ENCODE data around the gene PSD2.

PSD2 gene

DNA sequence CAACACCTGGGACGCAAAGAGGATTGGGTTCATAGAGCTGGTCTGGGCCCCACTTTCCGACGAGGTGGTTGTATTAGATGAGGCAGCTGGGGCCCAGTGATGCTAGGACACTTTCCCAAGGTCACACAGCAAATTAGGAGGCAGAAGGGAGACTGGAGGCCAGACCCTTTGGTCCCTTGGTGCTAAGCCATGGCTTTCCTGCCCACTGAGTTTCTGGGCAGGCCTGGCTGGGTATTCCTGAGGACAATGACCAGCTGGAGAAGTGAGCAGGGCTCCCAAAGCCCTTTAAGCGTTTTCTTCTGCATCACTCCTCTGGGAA is 66.2 kb downstream of the PSD2 start:
- DNase-seq = no peak

DNA sequence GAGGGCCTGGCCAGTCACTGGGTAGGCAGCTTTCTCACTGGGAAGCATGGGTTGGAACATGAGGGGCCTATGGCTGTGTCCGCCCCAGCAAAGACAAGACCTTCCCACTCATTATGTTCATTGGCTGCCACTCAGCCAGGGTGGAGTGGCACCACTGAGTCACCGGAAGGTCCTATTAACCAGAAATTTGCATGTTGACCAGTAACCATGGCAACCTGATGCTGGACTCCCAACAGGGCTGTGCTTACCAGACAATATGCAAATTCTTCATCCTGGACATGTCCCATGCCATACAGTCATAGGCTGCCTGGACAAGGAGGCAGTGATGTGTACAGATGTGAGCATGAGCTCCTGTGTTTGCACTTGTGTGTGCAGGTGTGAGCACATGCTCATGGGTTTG is 66.7 kb downstream of the PSD2 start:
- no peak for DNase-seq

DNA sequence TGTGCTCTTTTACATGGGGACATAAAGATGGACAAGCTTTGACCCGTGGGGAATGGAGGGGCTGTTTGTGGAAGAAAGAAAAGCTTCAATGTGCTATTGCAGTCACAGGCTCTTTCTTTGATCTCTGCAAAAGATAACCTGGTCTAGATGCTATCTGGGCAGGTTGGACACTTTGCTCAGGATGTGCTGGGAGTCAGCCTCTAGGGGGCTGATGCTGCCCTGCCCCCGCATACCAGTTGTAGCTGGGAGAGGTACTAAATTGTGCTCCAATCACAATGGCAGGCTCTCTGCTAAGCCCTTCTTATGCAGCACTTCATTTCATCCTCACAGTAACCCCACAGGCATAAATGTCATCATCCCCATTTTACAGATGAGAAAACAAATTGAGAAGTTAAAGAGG is 67.2 kb downstream of the PSD2 start:
- DNase-seq = no peak

DNA sequence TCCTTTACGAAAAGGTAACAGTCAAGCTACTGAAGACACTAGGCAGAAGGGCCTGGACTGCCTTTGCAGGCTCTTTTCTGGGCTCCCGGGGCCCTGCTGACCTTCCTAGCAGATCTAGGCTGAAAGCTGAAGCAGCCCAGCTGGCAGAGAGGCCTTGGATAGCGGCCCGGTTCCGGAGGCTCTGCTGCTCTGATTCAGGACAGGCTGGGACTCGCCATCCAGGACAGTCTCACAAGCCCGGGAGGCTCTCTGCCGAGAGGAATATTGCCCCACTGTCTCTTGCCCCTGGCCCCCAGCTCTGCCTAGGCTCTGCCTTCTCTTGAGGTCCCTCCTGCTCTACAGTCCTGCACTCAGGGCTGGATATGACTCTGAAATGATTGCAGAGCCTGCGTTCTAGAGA is 67.8 kb downstream of the PSD2 start:
- DNase-seq = no peak

DNA sequence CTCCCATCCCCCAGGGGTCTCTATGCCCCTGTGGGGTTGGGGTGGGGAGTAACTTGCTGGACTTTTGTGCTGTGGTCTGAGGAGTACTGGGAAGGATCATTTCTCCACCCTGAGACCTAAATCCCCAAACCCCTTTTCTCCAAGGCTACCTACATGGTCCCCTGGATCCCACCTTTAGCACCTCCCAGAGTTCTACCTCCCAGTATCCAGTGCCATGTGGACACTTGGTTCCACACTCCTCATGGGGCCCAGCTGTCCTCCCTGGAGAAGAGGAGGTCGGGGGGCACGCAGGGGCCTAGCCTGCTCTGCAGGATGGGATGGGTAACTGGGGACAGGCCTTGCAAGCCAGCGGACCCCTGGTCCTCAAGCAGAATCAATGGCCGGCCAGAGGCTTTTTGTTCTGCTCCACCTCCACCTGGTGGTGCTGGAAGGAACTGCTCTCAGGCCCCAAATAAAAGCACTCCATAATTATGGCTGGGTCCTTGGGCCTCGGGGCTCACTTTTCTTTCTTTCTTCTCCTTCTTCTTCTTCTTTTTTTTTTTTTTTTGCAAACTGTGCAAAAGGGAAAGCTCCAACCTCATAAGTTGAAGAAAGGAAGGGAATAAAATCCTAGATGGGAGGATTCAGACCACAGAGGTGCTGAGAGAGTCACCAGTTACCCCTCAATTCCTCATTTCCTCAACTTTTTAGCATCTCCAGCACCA is 68.4 kb downstream of the PSD2 start:
- no peak for DNase-seq

DNA sequence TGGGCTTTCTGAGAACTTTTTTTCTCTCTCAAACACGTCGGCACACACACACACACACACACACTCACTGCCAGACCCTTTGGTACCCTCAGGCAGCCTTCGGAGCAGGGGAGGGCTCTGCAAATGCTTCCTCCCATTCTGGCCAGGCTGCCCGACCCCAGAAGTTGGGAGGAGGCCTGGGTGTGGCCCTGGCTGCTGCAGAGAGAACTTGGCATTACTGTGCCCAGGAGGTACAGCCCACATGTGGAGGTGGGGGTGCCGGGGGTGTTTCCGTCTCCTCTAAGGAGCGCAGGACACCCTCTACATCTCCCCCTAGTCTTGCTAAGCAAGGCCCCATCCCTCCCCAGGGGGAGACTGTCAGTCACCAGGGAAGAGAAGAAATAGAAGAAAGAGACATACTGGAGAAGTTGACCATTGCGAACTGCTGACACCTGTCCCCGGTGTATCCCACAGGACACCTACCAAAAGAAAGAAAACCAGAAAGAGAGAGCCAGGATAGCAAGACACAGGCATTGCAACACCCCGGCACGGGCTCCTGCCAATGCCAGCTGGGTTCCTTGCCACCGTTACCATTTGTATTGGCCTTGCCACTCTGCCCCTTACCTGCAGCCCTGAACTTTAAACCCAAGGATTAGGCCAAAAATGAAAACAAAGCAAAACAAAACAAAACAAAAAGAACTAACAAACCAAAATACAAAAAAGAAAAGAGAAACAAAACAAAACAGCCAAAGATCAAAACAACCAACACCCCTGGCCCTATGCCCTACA is 69.3 kb downstream of the PSD2 start:
- DNase-seq = no peak

DNA sequence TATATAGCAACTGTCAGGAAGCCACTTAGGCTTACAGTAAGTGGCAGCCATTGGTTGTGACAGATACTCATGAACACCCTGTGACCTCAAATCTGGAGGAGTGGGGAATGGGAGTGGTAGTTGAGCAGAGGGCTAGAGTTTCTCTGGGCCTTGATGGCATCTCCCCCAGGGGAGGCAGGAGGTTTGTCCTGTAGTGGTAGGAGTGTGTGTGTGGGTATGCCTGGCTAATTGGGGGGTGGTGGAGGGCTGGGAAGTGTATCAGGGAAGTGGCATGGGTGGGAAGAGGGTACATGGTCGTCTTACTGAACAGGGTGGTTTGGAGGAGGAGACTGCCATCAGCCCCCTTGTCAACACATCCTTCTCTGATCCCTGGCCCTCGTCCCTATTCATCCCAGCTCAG is 71.5 kb downstream of the PSD2 start:
- DNase-seq = no peak

DNA sequence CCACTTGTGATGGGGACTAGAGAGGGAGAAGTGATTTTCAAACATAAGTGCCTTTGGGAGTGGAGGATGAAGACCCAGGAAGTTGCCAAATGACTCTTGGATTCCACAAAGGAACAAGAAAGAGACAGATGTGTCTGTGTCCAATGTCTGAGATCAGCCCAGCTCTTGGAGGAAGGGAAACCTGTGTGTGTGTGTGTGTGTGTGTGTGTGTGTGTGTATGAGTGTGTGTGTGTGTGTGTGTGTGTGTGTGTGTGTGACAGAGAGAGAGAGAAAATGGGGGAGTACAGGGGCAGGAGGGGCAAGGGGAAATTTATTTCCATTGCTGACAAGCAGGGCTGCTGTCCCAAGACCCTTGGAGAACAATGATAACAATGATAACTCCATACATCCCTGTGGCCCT is 72.0 kb downstream of the PSD2 start:
- no peak for DNase-seq

DNA sequence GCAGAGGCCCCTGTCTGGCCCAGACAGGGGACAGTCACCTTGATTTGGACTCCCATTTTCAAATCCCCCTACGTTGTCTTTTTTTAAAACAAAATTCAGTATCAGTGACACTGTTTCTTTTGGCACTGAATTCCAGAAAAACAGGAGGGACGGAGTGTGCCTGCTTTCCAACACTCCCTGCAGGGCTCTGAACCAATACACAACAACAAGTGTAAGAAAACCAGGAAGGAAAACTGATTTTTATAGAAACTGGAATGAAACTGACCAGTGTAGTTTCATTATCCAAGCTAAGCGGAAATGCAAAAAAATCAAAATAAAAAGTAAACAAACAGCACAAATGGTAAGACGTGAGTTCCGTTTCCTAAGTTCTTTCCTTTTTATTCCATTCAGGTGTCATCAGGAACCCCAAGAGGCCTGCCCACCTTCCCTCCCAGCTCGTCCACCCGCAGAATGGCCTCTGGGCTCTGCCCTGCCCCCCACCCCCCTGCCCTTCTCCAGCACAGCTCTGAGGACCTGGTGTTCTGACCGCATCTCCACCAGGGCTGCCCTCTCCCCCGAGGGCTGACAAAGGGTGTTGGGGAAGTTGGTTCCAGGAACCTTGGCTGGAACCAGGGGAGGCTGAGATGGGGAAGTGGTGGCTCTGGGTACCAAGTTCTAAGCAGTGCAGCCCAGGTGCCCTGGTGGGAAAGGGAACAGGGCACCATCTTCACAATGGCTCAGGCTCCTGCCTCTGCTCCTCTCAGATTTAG is 73.6 kb downstream of the PSD2 start:
- no peak for DNase-seq

DNA sequence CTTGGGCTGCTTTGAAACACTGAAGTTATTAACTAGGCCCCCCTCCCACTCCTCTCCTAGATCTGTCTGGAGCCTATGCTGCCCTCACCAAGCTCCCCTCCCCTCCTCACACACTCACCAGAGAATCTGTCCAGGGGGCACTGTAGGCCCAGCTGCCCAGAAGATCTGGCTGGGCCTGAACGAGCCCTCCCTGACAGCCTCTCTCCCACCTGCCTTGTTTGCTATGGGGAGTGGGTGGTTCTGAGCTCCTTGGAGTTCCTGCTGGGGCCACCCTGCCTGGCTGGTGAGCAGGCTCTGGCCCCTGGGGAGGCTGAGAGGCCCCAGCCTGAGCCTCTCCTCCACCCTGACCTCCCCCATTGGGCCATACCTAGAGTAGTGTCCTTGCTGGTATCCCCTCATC is 75.1 kb downstream of the PSD2 start:
- DNase-seq = no peak

DNA sequence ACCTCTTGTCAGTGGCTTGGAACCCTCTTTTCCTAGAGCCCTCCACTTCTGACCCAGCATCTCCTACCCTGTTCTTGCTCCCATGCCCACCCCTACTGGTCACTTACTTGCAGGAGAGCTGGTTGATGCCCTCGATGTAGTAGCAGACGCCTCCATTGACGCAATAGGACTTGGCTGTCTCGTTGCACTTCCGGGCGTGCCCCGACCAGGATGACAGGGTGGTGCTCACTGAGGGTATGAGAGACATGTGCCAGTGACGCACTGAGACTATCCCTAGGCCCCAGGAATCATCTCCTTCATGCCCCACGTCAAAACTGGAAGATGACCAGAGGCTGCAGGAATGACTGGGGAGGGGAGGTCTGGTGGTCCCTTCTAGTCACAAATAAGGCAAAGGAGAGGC is 76.0 kb downstream of the PSD2 start:
- DNase-seq = no peak

DNA sequence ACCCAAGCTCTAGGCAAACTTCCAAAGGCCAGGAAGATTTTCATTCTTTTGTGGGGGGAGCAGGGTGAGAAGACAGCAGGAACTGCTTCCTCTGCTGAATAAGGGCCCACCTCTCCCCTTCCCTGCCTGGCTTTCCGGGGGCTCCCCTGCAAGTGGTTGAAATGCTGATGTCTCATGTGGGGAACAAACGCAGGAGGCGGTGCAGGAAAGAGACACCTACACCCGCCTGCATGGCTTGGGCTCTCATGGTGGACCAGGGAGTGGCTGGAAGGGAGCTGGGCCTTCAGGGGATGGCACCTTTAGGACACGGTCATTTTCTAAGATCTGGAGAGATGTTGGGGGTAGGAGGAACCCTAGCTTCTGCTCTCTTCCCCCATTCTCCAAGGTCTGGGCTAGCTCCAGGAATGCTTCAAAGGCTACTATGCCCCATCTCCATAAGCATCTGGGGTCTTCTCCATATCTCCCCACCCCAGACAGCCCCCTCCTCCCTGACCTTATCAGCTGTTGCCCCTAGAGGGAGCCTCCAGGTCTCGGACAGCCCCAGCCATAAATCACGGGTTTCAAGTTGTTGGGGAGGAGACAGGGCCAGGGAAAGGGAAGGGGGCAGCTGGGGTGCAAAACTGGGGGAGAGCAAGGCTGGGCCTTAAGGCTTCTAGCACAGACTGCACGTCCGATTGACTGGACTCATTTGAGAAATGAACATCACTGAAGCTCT is 76.6 kb downstream of the PSD2 start:
- no peak for DNase-seq

DNA sequence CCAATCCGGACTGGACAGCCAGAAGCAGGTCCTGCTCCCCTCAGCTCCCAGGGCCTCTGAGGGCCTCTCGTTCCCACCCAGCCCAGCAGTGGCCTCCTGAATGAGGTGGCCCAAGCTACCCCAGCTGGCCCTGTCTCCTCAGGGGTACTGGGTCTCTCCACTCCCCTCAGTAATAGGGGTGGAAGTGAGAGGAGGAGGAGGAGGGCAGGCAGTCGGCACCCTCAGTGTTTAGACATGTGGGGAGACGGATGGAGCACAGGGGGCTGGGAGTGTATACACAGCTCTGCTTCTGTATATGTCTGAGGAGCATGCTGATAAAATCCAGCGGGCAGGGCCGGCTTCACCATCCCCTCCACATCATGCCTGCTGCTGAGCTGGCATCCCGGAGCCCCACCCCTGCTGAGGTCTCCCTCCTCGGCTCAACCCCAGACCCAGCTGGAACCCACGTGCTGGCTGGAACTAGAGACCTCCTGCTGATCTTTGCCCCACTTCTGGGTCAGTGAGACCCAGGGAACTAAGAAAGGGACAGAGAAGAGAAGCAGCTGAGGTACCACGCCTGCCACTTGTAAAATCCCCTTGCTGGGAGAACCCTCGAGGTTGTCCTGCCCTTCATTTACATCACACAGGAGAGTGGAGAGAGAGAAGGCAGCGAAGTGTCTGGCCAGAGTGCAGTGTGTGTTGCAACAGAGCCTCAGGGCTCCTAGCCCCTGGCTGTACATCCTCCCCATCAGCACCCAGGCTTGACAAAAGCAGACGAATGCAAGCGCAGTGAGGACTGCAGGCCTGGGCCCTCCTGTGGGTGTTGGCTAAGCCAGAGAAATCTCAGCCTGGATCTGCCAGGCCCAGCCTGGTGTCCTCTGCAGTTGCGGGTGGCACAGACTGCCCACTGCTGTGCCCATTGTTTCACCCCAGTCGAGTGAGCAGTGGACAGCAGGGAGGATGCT is 77.5 kb downstream of the PSD2 start:
- no peak for DNase-seq

DNA sequence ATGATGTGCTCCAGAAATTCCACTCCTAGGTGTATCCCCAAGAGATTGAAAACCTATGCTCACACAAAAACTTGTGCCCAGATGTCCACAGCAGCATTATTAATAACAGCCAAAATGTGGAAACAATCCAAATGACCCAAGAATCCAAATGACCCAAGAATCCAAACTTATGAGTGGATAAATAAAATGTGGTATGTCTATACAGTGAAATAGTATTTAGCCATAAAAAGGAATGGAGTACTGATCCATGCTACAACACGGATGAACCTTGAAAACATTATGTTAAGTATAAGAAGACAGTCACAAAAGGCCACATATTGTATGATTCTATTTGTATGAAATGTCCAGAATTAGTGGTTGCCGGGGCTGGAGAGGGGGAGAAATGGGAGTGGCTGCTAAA is 80.3 kb downstream of the PSD2 start:
- DNase-seq = no peak

DNA sequence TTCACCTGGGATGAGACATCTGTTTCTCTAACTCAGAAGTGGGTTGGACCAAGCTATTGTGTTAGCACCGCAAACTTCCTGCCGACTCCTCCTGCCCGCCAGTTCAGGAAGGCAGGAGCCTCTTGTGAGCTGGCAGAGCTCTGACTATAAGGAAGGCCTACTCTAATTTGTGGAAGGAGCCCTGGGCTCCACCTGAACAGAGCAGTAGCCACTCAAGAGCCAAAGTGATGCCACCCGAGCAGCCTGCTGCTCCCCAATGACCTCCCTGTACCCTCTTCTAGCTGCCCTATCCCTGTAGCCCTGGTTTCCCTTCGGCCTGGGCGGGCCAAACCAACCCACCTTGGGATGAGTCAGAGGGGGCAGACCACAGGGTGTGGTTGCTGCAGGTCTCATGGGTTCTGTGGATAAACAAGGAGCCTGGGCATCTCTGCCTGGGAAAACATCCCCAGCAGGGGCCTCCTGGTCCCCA is 81.6 kb downstream of the PSD2 start:
- DNase-seq = no peak

DNA sequence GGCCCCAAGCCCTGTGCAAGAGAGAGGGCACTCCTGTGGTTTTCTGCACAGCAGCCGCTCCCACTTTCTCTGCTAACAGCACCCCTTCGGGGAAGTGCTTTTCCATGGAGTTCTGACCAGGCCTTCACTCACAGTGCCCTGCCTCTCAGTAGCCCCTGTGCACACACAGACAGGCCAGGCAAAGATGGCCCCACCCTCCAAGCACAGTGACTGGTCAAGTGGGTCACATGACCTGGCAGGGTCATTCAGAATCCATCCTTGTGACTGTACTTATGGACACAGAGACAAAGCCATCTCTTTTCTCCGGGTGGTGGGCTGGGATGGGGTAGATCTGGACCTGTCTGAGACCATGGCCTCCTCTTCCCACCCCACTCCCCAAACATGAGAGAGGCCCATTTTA is 82.5 kb downstream of the PSD2 start:
- DNase-seq = no peak

DNA sequence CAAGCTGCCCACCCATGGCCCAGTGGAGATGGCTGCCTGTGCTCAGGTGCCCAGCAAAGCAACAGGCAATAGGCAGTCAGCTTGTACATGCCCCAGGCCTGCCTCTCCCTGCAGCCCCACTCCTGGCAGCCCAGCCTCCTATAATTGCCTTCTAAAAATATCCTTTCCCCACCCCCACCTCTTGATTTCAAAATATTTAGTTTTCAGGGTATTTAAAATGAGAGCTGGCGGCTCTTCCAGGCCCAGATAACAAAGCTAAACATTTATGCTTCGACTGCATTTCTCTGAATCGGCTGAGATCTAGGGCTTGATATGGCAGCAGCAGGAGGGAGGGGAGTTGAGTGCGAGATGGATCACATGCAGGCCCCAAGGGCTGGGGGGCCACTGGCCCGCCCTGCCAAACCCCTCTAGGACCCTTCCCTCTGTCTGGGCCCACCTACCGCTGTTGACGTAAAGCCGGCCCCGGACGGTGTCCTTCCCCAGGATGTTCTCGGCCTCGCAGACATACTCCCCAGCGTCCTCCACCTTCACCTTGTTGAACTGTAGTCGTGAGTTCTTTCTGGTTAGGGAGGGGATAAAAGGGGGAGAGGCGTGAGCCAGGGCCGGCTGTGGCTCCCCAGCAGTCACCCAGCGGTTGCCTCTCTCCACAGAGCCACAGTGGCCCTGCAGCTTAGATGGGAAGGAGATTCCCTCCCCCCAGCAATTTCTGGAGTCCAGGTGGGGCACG is 85.0 kb downstream of the PSD2 start:
- DNase-seq = no peak

DNA sequence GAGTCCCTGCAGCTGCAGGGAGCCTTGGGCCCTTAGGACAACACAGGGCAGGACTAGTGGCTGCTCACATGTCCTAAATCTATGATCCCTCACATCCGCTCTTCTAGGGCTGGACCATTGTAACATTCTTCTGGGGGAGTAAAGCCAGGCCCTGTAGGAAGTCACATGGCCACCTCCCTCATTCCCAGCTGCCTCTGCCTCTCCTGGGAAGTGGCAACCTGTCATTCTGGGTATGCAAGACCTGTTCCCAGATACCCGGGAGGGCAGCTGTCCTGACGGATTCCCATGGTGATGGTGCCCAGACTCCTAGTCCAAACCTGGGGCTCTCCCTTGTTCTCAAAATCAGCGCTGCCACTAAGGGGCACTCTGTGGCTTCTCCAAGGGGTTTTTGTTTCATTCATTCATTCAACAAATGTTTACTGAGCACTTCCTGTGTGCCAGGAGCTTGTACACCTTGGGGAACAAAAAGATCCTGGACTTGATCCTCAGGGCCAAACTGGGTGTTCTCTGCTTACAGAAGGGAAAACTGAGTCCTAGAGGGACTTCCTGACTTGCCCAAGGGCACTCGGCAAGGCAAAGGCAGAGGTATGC is 85.6 kb downstream of the PSD2 start:
- DNase-seq = no peak

DNA sequence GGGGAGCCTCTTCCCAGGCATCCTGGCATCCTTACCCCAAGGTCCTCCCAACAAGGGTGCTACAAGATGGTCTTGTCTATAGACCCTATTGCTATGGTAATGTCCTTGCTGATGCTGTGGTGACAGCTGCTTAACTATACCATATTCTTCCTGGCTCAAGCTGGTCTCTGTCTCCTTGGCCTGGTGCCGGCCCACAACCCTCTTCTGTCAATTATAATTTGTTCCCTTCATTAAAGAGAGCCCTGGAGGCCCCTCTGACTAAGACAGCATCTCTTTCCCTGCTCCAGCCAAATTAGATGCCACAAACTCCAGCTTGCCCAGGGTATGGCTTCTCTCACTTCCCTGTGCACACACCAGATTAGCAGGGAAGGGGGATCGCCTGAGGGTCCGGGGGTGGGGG is 86.7 kb downstream of the PSD2 start:
- DNase-seq = no peak

DNA sequence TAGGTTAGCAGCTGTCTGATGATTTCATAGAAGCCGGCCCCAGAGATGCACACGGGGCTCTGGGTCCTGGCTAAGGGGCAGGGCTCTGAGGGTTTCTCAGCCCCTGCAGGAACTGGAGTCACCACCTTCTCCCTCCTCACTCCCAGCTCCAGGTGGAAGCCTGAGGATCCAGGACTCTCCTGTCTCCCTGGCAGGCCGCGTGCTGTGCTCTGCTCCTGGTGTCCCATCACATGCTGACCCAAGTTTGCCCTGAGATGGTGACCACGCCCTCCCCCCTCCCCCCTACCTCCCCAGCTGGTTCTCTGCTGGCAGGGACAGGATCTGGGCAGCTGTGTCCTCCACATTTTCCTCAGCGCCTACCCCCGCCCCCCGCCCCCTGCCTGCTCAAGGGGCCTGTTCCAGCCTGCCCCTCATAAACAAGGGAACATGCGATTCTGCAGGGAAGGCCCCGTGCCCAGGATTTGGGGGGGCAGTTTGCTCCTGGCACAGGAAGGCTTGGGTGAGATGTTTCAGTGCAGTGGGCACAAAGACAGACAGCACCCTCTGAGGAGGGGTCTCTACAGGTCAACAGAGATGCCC is 87.4 kb downstream of the PSD2 start:
- no peak for DNase-seq

DNA sequence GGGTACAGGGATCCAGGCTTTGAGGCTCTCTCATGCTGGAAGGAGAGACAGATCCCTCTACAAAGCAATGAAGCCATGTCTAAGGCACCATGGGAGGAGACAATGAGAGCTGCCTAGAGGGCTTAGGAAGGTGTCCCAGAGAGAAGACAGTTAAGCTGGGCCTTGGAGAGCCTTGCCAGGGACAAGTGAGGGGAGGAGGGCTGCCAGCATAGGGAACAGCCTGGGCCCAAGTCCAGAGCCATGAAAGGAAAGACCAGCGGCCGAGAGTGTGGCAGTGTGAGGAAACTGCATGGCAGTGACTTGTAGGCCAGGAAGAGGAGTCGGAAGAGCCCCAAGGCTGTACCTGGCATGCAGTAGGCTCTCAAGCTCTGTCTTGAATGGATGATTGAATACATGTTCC is 88.5 kb downstream of the PSD2 start:
- no peak for DNase-seq
